Endodermal cell (in vitro differentiated cells): ENCODE data around the gene MMP3. TPM values are rescaled to one million over a fixed set of nuclear protein-coding genes. Genes with fewer than 3 reads are reported as not detected.

Source experiments
- DNase-seq: peaks from one replicate; pipeline ENCODE4 v3.0.0-alpha.2; 2017
- H3K27ac ChIP-seq: 2 replicates; pipeline ENCODE4 v1.5.1; 2013; ENCODE audit warnings: mild to moderate bottlenecking, low read depth, low read length, moderate library complexity
- H3K27me3 ChIP-seq: 2 replicates; pipeline ENCODE4 v1.6.1; 2013; ENCODE audit warnings: mild to moderate bottlenecking, low read length, moderate library complexity; ENCODE audit not compliant: insufficient read depth, control insufficient read depth, poor library complexity, severe bottlenecking
- H3K36me3 ChIP-seq: 2 replicates; pipeline ENCODE4 v1.7.0; 2013; ENCODE audit warnings: mild to moderate bottlenecking, low read length, moderate library complexity; ENCODE audit not compliant: control insufficient read depth, insufficient read depth
- H3K4me1 ChIP-seq: one replicate; pipeline ENCODE4 v1.7.0; 2013; ENCODE audit warnings: low read length; ENCODE audit not compliant: control insufficient read depth, insufficient read depth
- H3K4me3 ChIP-seq: 2 replicates; pipeline ENCODE4 v1.5.1; 2013; ENCODE audit warnings: mild to moderate bottlenecking, low read length, moderate library complexity
- H3K9ac ChIP-seq: 2 replicates; pipeline ENCODE4 v1.6.1; 2013; ENCODE audit warnings: mild to moderate bottlenecking, low read length, moderate library complexity; ENCODE audit not compliant: poor library complexity, severe bottlenecking; ENCODE audit errors: extremely low read depth
- H3K9me3 ChIP-seq: 2 replicates; pipeline ENCODE4 v1.6.1; 2013; ENCODE audit warnings: mild to moderate bottlenecking, low read length, moderate library complexity; ENCODE audit not compliant: control insufficient read depth
- H3K27ac Mint-ChIP-seq: 2 replicates; pipeline ENCODE4 v1.8.0; 2020; ENCODE audit warnings: mixed read lengths
- H3K27me3 Mint-ChIP-seq: 2 replicates; pipeline ENCODE4 v1.8.0; 2021; ENCODE audit warnings: mild to moderate bottlenecking, mixed read lengths; ENCODE audit not compliant: insufficient read depth
- H3K36me3 Mint-ChIP-seq: 2 replicates; pipeline ENCODE4 v1.8.0; 2020; ENCODE audit warnings: low read depth, mixed read lengths
- H3K4me1 Mint-ChIP-seq: 2 replicates; pipeline ENCODE4 v1.8.0; 2020; ENCODE audit warnings: mixed read lengths
- H3K4me3 Mint-ChIP-seq: 2 replicates; pipeline ENCODE4 v1.8.0; 2020; ENCODE audit warnings: mild to moderate bottlenecking, moderate library complexity, mixed read lengths
- H3K9me3 Mint-ChIP-seq: 2 replicates; pipeline ENCODE4 v1.8.0; 2020; ENCODE audit warnings: mild to moderate bottlenecking, mixed read lengths
- WGBS, 2 experiments: methylation state at CpG; one replicate each; pipeline versions ENCODE4 v1.1.5 to v1.1.7; 2013; ENCODE audit warnings: missing lambda C conversion rate in 2 of 2, mixed read lengths in 1 of 2; ENCODE audit not compliant: insufficient coverage in 1 of 2, insufficient read length in 1 of 2; 5-methylcytosine and 5-hydroxymethylcytosine counted together
- total RNA-seq, 2 donors: library from RNA; stranded (reverse); fragmentation: NEBNext Ultra II Directional in 1 of 2; extraction: Animal tissue kit (Norgen Biotek cat#: 25700) in 1 of 2; gene quantifications; 2 replicates in 1 of 2; 3 replicates in 1 of 2; pipeline ENCODE4 v1.2.1, GENCODE V29; 2021
- TF ChIP-seq, protein P1 (sequence below): fragments of 200-600 bp; sonication (generic); conservative IDR thresholded peaks from 2 replicates; pipeline ENCODE4 v1.5.0; 2021; ENCODE audit warnings: antibody characterized with exemption, mild to moderate bottlenecking

The MMP3 gene
- total RNA-seq, 2 donors from 2014 or later = not detected

DNA sequence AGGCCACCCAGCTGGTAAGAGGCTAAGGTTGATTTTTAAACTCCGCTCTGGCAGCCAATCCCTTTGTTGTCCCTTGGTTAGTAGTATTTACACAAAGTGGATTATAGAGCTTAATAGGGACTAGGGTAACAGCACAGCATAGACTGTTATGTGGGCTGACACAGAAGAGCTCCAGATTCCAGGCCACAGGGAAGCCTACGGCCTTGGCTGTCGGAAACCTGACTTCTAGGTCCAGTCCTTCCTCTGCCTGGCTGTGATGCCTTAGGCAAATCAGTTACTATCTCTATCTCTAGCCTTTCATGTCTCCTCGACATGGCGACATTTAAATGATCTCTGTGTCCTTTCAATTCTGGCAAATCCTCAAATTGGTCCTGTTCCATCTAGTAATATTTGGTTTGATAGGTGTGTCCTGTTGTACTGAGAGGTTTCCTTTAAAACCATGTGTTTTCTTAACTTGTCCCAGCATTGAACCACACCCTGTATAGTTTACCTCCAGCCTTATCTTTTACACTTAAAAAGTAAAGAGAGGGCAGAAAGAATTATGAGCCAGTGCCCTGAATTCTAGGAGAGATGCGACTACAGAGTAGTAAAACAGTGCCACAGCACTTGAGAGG is 49.6 kb downstream of the MMP3 start:
- Histone ChIP-seq H3K27ac (no peak overlapping the region), H3K4me1 (no peaks in the 10 kb centered on the region), H3K9me3 (no peaks in the 10 kb centered on the region), H3K36me3 (no peaks in the 10 kb centered on the region), H3K4me3 (no peak overlapping the region), H3K9ac (no peak overlapping the region), H3K27me3 (no peaks in the 10 kb centered on the region)
- no peak overlapping the region for H3K27ac Mint-ChIP-seq
- no peaks in the 10 kb centered on the region for H3K9me3 Mint-ChIP-seq
- no peak for DNase-seq
- H3K4me1 Mint-ChIP-seq = peaks cover 5% of the 10 kb centered on the region
- no peaks in the 10 kb centered on the region for H3K36me3 Mint-ChIP-seq
- TF ChIP-seq, protein P1, sequence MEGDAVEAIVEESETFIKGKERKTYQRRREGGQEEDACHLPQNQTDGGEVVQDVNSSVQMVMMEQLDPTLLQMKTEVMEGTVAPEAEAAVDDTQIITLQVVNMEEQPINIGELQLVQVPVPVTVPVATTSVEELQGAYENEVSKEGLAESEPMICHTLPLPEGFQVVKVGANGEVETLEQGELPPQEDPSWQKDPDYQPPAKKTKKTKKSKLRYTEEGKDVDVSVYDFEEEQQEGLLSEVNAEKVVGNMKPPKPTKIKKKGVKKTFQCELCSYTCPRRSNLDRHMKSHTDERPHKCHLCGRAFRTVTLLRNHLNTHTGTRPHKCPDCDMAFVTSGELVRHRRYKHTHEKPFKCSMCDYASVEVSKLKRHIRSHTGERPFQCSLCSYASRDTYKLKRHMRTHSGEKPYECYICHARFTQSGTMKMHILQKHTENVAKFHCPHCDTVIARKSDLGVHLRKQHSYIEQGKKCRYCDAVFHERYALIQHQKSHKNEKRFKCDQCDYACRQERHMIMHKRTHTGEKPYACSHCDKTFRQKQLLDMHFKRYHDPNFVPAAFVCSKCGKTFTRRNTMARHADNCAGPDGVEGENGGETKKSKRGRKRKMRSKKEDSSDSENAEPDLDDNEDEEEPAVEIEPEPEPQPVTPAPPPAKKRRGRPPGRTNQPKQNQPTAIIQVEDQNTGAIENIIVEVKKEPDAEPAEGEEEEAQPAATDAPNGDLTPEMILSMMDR = no peak
- H3K4me3 Mint-ChIP-seq = no peak overlapping the region
- WGBS, 2 experiments = 95 to 100% methylated on average over 5 to 6 of the region's 6 CpGs
- H3K27me3 Mint-ChIP-seq = no peaks in the 10 kb centered on the region

DNA sequence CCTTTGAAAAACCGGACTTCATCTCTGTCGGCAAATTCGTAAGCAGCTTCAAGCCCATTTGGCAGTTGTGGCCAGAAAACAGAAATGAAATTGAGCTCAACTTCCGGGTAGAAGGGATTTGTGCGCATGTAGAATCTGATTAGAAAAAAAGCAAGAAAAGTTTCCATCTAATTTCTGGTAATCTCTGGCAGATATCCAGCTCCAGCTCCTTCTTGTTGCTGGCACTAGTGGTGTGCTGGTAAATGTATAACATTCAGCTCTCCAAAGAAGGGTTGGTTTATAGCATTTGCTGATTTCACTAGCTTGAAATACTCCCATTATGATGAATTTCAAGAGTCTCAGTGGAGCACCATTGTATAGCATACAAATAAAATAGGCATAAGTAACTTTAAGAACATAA is 50.8 kb downstream of the MMP3 start:
- WGBS, 2 experiments = 89 to 92% methylated on average over 5 of the region's 5 CpGs
- H3K27me3 Mint-ChIP-seq = no peaks in the 10 kb centered on the region
- Histone ChIP-seq H3K9me3 (no peaks in the 10 kb centered on the region), H3K36me3 (no peaks in the 10 kb centered on the region), H3K9ac (no peak overlapping the region), H3K4me1 (no peaks in the 10 kb centered on the region), H3K27me3 (no peaks in the 10 kb centered on the region), H3K4me3 (no peak overlapping the region), H3K27ac (no peak overlapping the region)
- TF ChIP-seq, protein P1 = no peak
- no peak for DNase-seq
- no peak overlapping the region for H3K4me3 Mint-ChIP-seq
- no peak overlapping the region for H3K27ac Mint-ChIP-seq
- peaks cover 5% of the 10 kb centered on the region for H3K4me1 Mint-ChIP-seq
- no peaks in the 10 kb centered on the region for H3K9me3 Mint-ChIP-seq
- H3K36me3 Mint-ChIP-seq = no peaks in the 10 kb centered on the region

DNA sequence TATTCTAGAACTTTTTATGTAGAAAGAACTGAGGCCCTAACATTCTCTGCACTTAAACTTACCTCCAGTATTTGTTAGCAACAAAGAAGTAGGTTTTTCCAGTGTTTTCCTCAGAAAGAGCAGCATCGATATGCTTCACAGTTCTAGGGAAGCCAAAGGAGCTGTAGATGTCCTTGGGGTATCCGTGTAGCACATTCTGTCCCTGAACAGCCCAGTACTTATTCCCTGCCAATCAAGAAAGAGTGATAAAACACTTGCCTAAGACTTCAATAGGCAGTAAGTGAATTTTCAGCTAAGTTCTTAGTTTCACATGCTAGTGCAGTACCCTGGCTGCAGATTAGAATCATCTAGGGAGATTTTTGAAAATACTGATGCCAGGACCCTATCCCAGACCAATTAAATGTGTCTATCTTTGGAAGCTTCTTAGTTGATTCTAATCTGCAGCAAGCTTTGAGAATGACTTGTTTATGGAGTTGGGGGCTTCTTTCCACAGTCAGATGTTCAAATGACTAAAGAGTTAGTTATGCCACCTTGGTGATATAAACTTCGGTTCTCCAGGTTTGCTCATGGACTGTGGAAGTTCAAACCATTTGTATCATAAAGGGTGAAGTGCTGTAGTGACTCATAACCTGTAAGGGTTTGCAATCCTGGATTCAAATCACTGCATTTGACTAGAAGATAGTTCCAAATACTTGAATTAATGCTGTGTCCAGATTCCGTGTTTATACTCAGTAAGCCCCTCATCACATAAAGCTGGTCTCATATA is 52.0 kb downstream of the MMP3 start:
- Histone ChIP-seq H3K27ac (no peak overlapping the region), H3K9ac (no peak overlapping the region), H3K9me3 (no peaks in the 10 kb centered on the region), H3K27me3 (no peaks in the 10 kb centered on the region), H3K4me1 (no peaks in the 10 kb centered on the region), H3K4me3 (no peak overlapping the region), H3K36me3 (no peaks in the 10 kb centered on the region)
- H3K9me3 Mint-ChIP-seq = no peaks in the 10 kb centered on the region
- no peak overlapping the region for H3K27ac Mint-ChIP-seq
- TF ChIP-seq, protein P1 = no peak
- DNase-seq = no peak
- H3K27me3 Mint-ChIP-seq = no peaks in the 10 kb centered on the region
- peaks cover 5% of the 10 kb centered on the region for H3K4me1 Mint-ChIP-seq
- H3K4me3 Mint-ChIP-seq = no peak overlapping the region
- H3K36me3 Mint-ChIP-seq = no peaks in the 10 kb centered on the region
- WGBS, 2 experiments = 93 to 97% methylated on average over 2 to 4 of the region's 4 CpGs
